DMS53 treated with DMSO at 0.1 percent for 48 hours (cell line): Measurements from ENCODE around the gene KIAA0586.
"Not testable (repeated sequence)": the region's sequence is repeated elsewhere in the genome, so short reads cannot be mapped to it uniquely, and the experiment has no call there.

ENCODE experiments used
- DNase-seq: peaks from one replicate; lab custom pipeline; 2025; ENCODE audit not compliant: unreplicated experiment; lab: John Stamatoyannopoulos, UW

KIAA0586 gene

GRCh38 chr14:58543253-58543652 lies 115.7 kb downstream of the KIAA0586 start:
- no peak for DNase-seq

GRCh38 chr14:58547649-58548048 lies 120.1 kb downstream of the KIAA0586 start:
- no peak for DNase-seq

GRCh38 chr14:58549105-58549757 lies 121.7 kb downstream of the KIAA0586 start:
- DNase-seq = no peak

- DNase-seq = no peak
Observed at GRCh38 chr14:58553959-58554358, 126.4 kb downstream of the KIAA0586 start.

- no peak for DNase-seq
Observed at GRCh38 chr14:58555647-58556046, 128.1 kb downstream of the KIAA0586 start.

GRCh38 chr14:58557242-58557641 lies 129.7 kb downstream of the KIAA0586 start:
- DNase-seq = no peak

DNA sequence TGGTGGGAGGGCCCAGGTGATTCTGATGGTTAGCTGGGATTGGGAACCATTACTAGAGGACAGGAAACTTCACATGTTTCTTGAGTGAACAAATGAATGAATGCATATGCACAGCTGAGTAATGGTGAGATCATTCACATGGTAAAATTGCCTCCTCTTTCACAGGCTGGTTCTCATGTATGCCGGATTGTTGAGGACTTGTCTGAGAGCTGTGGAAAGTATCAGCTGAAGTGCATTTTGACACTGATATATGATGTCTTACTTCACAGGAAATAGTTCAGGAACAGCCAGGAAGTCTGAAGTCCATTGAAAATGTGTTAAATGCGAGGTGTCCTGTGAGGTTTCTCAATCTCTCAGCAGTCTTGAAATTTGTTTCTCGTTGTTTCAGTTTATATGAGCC lies 132.7 kb downstream of the KIAA0586 start:
- no peak for DNase-seq

DNA sequence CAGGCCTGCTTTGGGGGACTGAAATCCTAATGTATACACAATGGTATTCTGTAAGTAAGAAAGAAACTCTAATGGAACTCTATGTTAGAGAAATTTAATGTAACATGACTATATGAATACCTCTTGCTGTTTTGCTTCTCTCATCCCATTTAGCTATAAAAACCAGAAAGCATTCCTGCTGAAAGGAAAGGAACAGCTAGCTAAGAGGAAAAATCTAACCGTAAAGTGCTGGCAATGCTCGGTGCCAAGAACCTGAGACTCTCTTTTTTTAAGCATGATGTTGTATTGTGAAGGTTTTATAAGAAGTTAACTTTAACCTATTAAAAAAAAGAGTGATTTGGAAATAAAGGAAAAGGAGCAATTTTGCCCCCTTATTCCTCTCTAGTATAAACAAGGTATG lies 134.6 kb downstream of the KIAA0586 start:
- no peak for DNase-seq

DNA sequence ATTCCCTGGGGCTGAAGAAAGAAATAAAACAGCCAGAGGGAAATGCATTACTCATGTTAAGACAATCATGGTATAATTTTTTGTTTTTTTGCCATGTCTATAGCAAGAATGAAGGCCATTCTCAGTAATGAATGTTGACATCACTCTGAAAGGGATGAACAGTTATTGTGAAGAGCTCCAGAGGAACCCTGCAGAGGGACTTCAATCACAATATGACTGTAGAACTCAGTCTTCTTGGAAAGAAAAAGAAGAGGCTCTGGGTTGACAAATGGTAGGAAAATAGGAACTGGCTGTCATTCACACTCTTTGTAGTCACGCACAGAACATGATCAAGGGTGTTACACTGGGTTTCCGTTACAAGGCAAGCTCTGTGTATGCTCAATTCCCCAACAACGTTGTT lies 136.5 kb downstream of the KIAA0586 start:
- no peak for DNase-seq

DNA sequence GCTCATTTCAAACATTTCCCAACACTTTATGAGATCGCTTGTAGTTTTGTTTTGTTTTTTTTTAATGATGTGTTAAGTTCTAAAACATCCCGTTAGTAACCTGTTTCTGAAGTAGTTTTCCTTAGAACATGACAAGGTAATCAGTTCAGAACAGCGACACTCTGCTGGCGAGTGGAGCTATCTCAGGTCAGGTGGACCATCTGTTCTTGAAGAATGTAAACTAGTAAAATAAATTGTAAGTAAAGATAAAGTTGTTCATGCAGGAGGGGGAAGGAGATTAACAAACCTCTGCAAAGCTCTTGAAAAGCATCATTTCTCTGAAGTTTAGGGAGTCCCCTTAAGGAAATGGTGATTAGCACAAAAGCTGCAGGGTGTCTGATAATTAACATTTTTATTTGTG lies 138.3 kb downstream of the KIAA0586 start:
- DNase-seq = no peak

- DNase-seq = no peak
Observed at GRCh38 chr14:58566979-58567378, 139.5 kb downstream of the KIAA0586 start.

GRCh38 chr14:58568322-58568721 lies 140.8 kb downstream of the KIAA0586 start:
- DNase-seq = no peak

DNA sequence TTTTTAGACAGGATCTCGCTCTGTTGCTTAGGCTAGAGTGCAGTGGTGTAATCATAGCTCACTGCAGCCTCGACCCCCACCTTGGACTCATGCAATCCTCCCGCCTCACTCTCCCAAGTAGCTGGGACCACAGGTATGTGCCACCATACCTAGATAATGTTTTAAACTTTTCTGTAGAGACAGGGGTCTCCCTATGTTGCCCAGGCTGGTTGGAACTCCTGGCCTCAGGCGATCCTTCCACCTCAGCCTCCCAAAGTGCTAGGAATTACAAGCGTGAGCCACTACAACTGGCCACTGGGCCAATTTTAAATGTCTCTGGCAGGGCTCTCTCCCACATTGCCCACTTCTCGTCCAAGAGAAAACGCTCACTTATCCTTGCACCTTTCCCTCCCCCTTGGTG lies 143.7 kb downstream of the KIAA0586 start:
- no peak for DNase-seq

DNA sequence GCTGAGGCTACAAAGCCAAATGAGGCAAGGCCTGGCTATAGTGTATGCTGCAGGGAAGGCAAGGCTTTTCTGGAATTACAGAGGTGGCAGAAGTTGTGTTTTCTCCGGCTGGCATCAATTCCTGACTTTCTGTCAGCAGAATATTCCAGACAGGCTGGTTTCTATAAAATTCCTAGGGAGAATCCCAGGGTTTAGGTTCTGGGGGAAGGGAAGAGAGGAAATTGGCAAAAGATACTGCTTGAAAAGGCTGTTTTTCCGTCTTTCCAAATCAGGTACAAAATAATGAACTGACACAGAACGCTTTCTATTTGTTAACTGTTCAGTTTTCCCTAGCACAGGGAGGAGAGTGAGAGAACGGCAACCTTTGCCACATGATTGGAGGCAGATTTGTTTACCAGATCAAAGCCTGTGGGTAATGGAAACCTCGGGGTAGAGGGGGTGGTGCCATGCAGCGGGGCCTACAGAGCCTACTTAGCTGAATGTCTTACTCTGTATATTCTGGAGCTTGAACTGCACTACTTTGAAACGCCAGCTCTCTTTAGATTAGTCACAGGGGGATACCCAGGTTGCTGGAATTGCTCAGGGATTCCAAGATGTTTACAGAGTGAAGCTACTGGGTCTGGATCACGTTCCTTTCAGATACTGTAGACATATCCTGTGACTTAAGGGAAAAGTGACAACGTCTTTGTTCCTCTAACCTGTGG lies 144.4 kb downstream of the KIAA0586 start:
- no peak for DNase-seq

DNA sequence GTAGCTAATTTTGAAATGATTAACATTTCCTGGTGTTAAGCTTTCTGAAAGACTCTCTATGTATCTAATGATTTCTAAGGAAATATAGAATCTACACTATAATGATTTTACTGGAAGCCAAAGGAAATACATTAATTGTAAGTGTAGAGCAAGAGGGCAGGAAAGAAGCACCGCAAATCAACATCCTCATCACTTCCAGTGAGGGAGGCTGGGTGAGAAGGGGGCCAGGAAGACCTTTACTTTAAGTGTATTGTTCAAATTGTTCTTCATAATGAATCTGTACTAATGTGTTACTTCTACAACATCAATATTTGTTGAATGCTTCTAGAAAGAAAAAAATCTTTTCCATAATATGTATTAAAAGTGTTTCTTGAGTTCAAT lies 144.9 kb downstream of the KIAA0586 start:
- DNase-seq = no peak

GRCh38 chr14:58572863-58573262 lies 145.3 kb downstream of the KIAA0586 start:
- no peak for DNase-seq

GRCh38 chr14:58574623-58575022 lies 147.1 kb downstream of the KIAA0586 start:
- DNase-seq = no peak

DNA sequence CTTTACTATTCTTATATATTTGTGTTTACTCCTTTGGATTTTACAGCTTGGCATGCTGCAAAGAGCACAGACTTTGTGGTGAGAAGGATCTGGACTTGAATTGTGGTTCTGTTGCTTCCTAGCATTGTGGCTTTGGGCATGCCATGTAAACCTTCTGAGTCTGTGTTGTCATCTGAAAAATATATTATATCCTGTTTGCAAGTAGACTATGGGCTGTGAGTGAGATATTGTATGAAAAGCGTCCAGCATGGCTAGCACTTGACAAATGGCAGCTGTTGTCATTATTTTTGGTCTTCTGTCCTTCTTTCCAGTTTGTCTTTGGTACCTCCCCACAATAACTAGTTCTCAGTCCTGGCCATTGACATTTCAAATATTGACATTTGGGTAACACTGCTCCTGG lies 148.4 kb downstream of the KIAA0586 start:
- DNase-seq = no peak

GRCh38 chr14:58580035-58580434 lies 152.5 kb downstream of the KIAA0586 start:
- DNase-seq = not testable (repeated sequence)

DNA sequence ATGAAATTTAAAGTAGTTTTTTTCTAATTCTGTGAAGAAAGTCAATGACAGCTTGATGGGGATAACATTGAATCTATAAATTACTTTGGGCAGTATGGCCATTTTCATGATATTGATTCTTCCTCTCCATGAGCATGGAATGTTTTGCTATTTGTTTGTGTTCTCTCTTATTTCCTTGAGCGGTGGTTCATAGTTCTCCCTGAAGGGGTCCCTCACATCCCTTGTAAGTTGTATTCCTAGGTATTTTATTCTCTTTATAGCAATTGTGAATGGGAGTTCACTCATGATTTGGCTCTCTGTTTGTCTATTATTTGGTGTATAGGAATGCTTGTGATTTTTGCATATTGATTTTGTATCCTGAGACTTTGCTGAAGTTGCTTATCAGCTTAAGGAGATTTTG lies 153.9 kb downstream of the KIAA0586 start:
- DNase-seq = not testable (repeated sequence)

DNA sequence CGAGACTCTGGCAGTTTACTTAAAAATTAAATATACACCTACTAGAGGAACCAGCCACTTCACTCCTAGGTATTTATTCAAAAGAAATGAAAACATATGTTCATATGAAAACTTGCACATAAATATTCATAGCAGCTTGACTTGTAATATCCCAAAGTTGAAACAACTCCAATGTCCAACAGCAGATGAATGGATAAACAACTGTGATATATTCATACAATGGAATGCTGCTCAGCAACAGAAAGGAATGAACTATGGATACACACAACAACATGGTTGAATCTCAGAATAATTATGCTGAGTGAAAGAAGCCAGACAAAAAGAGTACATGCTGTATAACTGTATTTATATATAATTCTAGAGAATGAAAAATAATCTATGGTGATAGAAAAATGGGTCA lies 156.9 kb downstream of the KIAA0586 start:
- DNase-seq = no peak

DNA sequence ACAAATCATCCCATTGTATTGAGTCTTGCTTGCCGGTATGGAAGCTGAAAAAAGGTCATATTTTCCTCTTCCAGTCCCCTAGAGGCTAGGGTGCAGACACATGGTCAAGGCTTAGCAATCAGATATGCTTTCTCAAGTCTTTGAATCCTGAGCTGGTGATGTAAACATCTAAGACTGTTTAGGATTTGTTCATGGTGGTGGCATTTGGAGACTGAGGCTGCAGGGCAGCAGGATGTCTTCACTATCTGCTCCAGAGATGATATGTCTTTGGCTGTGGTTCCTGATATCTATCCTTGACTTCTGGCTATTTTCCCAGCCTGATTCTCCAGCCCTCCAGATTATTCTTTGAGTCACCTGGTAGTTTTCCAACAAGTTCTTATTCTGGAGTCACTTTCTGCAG lies 159.8 kb downstream of the KIAA0586 start:
- DNase-seq = no peak

DNA sequence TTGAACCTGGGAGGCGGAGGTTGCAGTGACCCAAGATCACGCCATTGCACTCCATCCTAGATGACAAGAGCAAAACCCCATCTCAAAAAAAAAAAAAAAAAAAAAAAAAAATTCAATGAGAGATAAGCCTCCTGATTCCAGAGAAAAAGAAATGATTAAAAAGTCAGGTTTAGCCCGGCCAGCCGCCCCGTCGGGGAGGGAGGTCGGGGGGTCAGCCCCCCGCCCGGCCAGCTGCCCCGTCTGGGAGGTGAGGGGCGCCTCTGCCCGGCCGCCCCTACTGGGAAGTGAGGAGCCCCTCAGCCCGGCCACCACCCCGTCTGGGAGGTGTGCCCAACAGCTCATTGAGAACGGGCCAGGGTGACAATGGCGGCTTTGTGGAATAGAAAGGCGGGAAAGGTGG lies 160.8 kb downstream of the KIAA0586 start:
- not testable (repeated sequence) for DNase-seq
